GM18505 (cell line): ENCODE results near the gene MYO18A.

Experiments used
- ATAC-seq: cut with Tn5 transposase; IDR thresholded peaks from one replicate; pipeline ENCODE4 v1.9.1; 2021; ENCODE audit not compliant: unreplicated experiment
- POLR2A ChIP-seq: IDR thresholded peaks from 4 replicates; pipeline ENCODE4 v1.6.1; 2011; ENCODE audit warnings: borderline replicate concordance; ENCODE audit not compliant: insufficient read depth, insufficient read length; ENCODE audit errors: extremely low read depth

The MYO18A gene

DNA sequence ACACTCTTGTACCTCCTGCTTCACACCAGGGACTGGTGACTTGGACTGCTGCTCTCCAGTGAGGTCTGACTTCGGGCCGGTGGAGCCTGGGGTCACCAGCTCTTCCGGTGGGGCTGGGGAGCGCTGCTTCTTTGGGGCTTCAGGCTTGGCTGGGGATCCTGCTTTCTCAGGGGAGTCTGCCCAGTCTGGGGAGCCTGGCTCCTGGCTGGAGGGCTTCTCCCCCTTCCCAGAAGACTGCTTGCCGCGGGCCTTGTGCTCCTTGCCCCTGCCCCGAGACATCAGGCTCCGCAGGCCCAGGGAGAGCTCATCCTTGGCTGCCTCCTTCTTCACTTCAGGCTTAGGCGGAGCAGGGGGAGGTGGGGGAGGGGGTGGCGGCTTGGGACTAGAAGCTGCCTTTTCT, 52.4 kb downstream of the MYO18A start:
- no peak for TF ChIP-seq POLR2A
- no peak for ATAC-seq

DNA sequence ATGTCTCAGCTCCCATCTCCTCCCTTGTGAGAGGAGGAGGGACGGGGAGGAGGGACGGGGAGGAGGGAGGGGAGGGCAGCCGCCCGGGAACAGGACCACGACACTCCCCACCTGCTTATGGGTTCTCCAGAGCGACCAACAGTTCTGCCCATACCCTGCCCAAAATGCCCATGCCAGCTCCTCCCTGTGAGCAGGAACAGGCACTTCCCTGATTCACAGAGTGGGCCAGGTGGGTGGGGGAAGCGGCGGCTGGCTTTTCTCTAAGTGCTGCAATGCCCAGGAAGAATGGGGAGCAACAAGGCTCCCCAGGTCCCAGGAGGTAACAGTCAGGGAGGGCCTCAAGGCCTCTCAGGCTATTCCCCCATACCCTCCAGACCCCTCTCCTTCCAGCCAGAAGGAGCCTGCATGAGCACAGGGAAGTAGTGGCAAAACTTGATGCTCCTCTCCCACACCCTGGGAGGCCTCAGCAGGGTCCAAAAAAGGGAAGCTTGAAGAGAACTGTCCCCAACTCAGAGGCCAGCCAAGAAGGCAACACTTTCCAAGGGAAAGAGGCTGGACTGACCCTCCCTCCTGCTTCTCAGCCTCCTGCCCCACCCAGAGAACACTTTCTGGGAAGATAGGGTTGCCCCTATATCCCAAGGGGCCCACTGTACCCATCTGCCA, 53.8 kb downstream of the MYO18A start:
- no peak for TF ChIP-seq POLR2A
- ATAC-seq, result no peak

DNA sequence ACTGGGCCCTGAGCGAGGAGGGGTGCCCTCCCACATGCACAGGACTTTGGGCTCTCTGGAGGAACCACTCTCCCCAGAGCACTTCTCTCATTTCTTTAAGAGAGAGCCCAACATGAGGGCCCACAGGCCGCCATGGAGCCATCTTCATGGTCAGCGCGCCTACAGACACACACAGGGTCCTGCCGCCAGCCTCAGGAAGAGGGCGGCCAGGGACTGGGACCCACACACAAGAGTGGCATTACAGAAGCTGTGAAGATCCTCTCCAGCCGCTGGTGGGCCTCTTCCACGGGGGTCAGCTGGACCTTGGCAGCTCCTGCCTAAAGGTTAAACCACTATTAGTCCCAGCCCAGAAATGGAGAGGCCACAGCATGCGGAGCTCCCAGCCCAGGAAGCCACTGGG, 54.5 kb downstream of the MYO18A start:
- no peak for TF ChIP-seq POLR2A
- no peak for ATAC-seq

DNA sequence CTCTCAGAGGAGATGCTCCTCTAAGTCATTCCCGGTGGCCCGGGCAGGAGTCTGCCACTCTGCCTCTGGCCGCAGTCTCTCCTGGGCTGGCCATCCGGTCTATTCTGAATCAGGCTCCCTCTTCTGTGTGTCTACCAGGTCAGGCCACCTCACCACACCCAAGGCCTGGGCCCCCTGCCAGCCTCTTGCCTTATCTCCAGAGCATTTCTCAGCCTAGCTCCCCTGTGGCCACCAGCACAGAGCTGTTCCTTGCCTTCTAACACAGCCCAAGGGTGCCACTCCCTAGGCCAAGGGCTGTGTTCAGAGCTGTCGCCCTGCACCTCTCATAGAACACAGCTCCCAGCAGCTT, 55.3 kb downstream of the MYO18A start:
- no peak for ATAC-seq

DNA sequence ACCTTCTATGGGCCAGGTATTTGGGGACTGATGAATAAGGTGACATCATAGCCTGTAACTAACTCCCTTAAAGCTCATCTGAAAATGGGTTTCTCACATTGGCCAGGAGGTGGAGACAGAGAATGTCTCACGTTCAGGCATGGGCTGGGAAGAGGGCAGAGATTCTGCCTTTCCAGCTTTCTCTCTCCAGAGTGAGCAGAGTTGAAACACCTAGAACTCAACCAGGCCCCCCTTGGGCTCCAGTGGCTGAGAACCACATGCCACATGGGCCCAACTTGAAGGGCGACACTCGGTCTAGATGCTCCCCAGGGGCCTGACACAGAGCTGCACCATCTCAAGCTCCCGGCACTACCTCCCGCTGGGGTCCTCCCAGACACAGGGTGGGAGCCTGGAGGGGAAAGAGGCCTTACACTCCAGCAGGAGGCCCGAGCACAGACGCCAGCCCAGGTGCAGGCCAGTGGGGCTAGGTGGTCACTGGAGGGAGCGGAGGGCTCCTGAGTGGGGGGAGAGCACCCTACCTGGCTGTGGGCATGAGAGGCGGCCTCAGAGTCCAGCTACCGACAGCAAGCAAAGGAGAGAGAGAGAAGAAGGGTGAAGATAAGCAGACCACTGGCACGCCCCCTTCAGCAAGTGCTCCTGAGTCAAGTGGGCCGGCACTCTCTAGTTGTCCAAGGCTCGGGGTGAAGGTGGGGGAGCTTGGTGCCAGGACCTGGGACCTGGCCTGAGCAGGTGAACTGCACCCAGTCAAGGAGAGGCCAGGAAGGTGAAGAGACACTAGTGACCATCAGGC, 55.9 kb downstream of the MYO18A start:
- no peak for ATAC-seq
- no peak for TF ChIP-seq POLR2A

More for the DNA sequence above, 55.3 kb downstream of the MYO18A start:
- no peak for TF ChIP-seq POLR2A

DNA sequence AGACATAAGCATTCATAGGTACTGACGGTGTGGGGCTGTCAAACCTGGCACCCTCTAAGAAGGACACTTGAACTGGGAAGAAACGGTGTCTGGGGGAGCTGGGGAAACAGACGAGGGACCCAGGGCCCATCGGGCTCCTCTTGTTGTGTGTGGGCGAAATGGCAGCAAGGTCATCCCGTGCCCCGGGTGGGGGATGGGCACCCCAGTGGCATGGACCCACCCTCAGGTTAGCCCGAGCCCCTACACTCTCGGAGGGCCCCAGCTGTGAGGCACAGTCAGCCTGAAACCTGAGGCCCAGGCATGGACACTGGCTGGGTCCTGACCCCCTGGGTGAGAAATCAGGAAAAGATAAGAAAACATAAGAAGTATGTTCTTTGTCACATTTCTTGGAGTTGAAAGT, 57.1 kb downstream of the MYO18A start:
- TF ChIP-seq POLR2A, result no peak

DNA sequence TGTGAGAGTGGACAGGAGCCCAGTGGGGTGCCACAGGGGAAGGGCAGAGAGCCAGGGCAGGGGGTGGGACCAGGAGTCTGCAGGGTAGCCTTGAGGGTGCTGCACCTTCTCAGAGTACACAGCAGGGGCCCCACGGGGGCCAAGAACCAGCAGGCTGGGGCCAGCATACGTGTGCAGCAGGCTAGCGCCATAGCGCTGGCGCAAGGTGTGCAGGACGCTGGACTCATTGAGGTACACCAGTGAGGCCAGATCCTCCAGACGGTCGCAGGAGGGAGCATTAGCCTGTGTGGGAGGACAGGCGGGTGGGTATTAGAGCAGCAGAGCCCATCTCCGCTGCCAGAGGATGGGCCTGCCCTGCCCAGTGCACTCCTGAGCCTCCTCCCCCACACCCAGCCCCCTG, 58.8 kb downstream of the MYO18A start:
- TF ChIP-seq POLR2A, result no peak
- ATAC-seq, result no peak

More for the DNA sequence above, 57.1 kb downstream of the MYO18A start:
- no peak for ATAC-seq

DNA sequence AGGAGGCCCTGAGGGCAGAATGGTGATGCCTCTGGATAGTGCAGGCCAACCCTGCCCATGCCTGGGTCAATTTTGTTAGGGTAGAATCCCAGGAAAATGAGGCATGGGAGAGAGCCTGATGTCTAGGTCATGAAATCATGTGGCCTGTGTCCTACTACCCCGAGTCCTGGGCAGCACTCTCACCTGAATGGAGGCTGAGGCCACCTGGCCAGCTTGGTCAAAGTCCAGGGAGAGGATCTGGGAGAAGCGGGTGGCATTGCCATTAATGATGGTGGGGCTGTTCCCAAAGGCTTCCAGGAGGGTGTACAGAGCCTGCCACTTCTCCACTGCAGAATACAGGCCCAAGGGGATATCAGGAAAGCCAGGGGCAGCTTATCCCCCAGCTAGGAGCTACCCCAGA, 59.8 kb downstream of the MYO18A start:
- TF ChIP-seq POLR2A, result no peak
- no peak for ATAC-seq

DNA sequence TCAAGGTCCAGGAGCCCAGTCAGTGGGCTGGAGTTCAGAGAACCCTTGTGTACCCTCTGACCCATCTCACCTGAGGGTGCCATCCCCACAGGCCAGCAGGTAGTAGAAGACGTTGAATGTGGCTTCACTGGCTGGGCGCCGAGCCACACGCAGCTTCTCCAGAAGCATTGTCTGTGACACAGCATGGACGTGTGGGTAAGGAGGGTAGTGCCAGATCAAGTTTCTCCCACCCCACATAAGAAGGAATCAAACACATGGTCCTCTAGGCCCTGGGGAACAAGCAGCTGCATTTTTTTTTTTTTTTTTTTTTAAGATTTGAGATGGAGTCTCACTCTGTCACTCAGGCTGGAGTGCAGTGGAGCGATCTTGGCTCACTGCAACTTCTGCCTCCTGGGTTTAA, 60.9 kb downstream of the MYO18A start:
- no peak for ATAC-seq

DNA sequence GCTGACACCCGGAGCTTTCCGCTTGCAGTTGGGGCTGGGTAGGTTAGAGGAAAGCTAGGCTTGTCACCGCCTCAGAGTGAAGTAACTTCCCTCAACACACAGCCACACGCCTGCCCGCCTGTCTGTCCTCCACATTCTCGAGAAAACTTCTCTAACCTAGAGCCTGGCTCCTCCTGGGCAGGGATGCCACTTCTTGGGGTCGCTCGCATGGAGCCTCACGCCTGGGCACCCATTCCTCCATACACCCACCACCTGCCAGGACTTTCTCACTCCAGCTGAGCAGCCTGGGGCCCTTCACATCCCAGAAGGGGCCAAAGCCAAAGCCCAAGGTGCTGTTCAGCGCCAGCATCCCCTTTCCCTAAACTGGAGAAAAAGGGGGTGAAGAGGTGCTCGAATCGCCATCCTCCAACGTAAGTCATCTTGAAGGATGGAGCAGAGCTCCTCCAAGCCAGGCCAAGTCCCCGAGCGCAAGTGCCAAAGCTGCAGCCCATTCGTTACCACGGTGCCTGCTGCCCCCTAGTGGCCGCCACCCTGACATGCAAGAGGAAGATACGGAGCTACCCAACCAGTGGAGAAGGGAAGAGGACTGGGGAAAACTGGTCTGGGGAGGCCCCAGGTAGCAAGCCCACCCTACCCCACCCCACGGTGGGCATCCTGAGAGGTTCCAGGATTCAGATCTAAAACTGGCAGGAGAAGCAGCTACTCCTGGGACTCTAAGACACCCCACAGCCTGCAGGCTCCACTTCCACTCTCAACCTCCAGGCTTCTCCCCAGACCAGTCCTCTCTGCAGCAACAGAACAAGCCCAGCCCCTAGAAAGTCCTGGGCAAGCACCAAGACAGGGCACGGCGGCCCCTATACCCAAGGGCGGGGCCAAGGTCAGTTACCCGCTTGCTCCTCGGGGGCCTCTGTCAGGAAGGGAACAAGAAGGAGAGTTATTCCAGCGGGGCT, 63.1 kb downstream of the MYO18A start:
- ATAC-seq, result no peak
- TF ChIP-seq POLR2A, result no peak

More for the DNA sequence above, 60.9 kb downstream of the MYO18A start:
- TF ChIP-seq POLR2A, result no peak

DNA sequence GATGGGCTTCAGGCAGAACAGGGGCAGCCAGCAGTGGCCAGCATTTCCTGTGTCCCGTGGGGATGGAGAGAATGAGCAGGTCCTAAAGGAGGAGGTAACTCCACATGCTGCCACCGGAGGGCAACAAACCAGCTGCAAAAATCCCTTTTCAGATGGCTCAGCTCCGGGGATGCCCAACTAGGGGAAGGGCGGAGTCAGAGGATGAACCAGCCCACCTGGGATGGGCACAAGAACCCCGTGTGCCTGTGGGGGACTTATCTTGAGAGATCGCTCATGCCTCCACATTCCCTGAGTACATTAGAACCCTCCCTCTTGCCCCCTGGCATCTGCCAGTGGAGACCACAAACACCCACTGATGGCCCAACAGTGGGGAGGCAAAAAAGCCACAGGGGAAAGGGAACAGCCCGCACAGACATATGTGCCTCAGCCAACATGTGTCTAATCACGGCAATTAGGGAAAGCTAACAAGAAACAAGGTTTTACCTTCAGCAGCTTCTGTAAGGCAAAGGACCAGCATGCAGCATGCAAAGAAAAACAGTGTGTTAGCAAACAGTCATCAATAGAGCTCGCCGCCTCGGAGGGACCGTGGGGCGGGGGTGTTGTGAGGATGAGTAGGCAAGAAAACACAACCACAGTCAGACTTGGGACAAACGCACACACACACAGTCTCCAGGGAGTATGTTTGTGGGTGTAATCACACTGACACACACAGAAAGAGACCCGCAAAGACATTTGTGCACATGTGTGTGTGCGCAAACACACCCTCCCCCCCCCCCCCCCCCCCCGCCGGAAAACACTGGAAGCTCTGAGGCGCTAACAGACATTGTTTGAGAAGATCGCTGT, 64.0 kb downstream of the MYO18A start:
- TF ChIP-seq POLR2A, result no peak
- ATAC-seq, result no peak

DNA sequence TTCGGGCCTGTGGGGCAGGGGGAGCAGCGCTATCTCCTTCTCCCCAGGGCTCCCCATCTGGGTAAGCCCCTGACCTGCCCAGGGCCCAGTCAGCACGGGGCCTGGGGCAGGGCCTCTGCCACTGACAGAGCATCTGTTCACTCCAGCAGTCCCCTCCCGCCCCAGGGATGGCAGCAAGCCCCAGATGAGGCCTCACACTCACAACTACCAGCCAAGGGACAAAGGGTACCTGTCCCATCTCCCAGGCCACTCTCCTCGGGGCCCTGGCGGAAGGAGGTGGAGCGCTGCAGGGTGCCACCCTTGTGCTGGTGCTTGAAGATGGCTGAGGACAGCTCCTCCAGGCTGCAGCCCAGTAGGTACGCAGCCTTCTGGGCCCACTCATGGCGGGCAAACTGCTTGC, 64.8 kb downstream of the MYO18A start:
- no peak for ATAC-seq
- TF ChIP-seq POLR2A, result no peak
